Astrocyte (in vitro differentiated cells and primary cell): ENCODE measurements around the gene OLA1. TPM values are rescaled to one million over a fixed set of nuclear protein-coding genes. Genes with fewer than 3 reads are reported as not detected.

Experiments
- DNase-seq: peaks from one replicate; pipeline ENCODE4 v3.0.0-alpha.2; 2010; ENCODE audit warnings: low read depth
- FAIRE-seq: peaks from 2 replicates; lab custom pipeline; 2011; peaks lifted over from hg19 to GRCh38; lab: Jason Lieb, UNC
- H2AFZ ChIP-seq: 2 replicates; pipeline ENCODE4 v1.6.0; 2012; ENCODE audit warnings: low read depth, low read length, inconsistent platforms
- H3K27ac ChIP-seq: 2 replicates; pipeline ENCODE4 v1.5.1; 2011; ENCODE audit warnings: low read depth, low read length, inconsistent platforms
- H3K27me3 ChIP-seq: 2 replicates; pipeline ENCODE4 v1.6.0; 2011; ENCODE audit warnings: low read length, inconsistent platforms; ENCODE audit not compliant: insufficient read depth
- H3K36me3 ChIP-seq: 2 replicates; pipeline ENCODE4 v1.5.1; 2011; ENCODE audit warnings: low read length, inconsistent platforms; ENCODE audit not compliant: insufficient read depth
- H3K4me1 ChIP-seq: 2 replicates; pipeline ENCODE4 v1.5.1; 2011; ENCODE audit warnings: low read length, inconsistent platforms; ENCODE audit not compliant: insufficient read depth
- H3K4me2 ChIP-seq: 2 replicates; pipeline ENCODE4 v1.6.0; 2012; ENCODE audit warnings: low read length, inconsistent platforms
- H3K4me3 ChIP-seq: 2 replicates; pipeline ENCODE4 v1.5.1; 2011; ENCODE audit warnings: low read depth, mild to moderate bottlenecking, low read length, inconsistent platforms; ENCODE audit not compliant: insufficient read depth
- H3K79me2 ChIP-seq: 2 replicates; pipeline ENCODE4 v1.6.0; 2012; ENCODE audit warnings: mild to moderate bottlenecking, low read length, inconsistent platforms; ENCODE audit not compliant: insufficient read depth
- H3K9ac ChIP-seq: 2 replicates; pipeline ENCODE4 v1.6.0; 2012; ENCODE audit warnings: mild to moderate bottlenecking, low read length, inconsistent platforms
- H3K9me3 ChIP-seq: 2 replicates; pipeline ENCODE4 v1.5.1; 2012; ENCODE audit warnings: low read depth, mild to moderate bottlenecking, low read length, inconsistent platforms; ENCODE audit not compliant: insufficient read depth
- H4K20me1 ChIP-seq: 2 replicates; pipeline ENCODE4 v1.6.0; 2012; ENCODE audit warnings: low read length, inconsistent platforms; ENCODE audit not compliant: insufficient read depth
- H3K27ac Mint-ChIP-seq: one replicate; pipeline ENCODE4 v1.8.0; 2021; ENCODE audit warnings: mild to moderate bottlenecking, mixed read lengths; ENCODE audit not compliant: unreplicated experiment
- H3K27me3 Mint-ChIP-seq: one replicate; pipeline ENCODE4 v1.8.0; 2021; ENCODE audit warnings: low read depth, mixed read lengths; ENCODE audit not compliant: unreplicated experiment
- H3K36me3 Mint-ChIP-seq: one replicate; pipeline ENCODE4 v1.8.0; 2021; ENCODE audit warnings: low read depth, mixed read lengths; ENCODE audit not compliant: unreplicated experiment
- H3K4me1 Mint-ChIP-seq: one replicate; pipeline ENCODE4 v1.8.0; 2021; ENCODE audit warnings: low read depth, mixed read lengths; ENCODE audit not compliant: unreplicated experiment
- H3K4me3 Mint-ChIP-seq: one replicate; pipeline ENCODE4 v1.8.0; 2021; ENCODE audit warnings: mild to moderate bottlenecking, moderate library complexity, mixed read lengths; ENCODE audit not compliant: unreplicated experiment
- H3K9me3 Mint-ChIP-seq: one replicate; pipeline ENCODE4 v1.8.0; 2021; ENCODE audit warnings: mild to moderate bottlenecking, mixed read lengths; ENCODE audit not compliant: unreplicated experiment
- CTCF ChIP-seq: IDR thresholded peaks from 2 replicates; pipeline ENCODE4 v1.5.1; 2011; ENCODE audit warnings: low read depth, mild to moderate bottlenecking, inconsistent platforms, low read length, moderate library complexity; ENCODE audit not compliant: insufficient read depth
- EZH2 ChIP-seq: IDR thresholded peaks from 2 replicates; pipeline ENCODE4 v1.6.1; 2012; ENCODE audit warnings: mild to moderate bottlenecking, low read length, inconsistent platforms; ENCODE audit not compliant: insufficient read depth
- total RNA-seq: library from RNA; stranded (reverse); gene quantifications from 2 replicates; pipeline ENCODE4 v1.2.1, GENCODE V29; 2021

OLA1 gene
- total RNA-seq, 1 donor from 2014 or later: 104 TPM

DNA sequence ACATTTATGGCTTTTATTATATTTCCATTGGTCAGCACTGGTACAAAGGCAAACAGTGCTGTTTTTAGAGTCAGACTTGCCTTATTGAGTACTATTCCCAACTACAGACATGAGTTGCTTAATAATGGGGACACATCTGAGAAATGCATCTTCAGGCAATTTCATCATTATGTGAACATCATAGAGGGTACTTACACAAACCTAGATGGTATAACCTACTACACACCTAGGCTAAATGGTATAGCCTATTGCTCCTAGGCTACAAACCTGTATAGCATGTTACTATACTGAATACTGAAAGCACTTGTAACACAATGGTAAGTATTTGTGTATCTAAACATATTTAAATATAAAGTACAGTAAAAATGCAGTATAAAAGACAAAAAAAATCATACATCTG lies 36.4 kb downstream of the OLA1 start:
- no peaks in the 10 kb centered on the region for H3K27me3 ChIP-seq
- no peak overlapping the region for H3K4me3 ChIP-seq
- no peak for TF ChIP-seq CTCF
- TF ChIP-seq EZH2: no peak
- no peak overlapping the region for H2AFZ ChIP-seq
- H3K27me3 Mint-ChIP-seq: no peaks in the 10 kb centered on the region
- H3K36me3 Mint-ChIP-seq: no peaks in the 10 kb centered on the region
- no peak overlapping the region for H3K4me2 ChIP-seq
- peaks cover 6% of the 10 kb centered on the region for H3K4me1 Mint-ChIP-seq
- H3K4me3 Mint-ChIP-seq: no peak overlapping the region
- H4K20me1 ChIP-seq: peaks cover 22% of the 10 kb centered on the region
- no peak overlapping the region for H3K27ac ChIP-seq
- H3K27ac Mint-ChIP-seq: no peak overlapping the region
- no peak overlapping the region for H3K9ac ChIP-seq
- no peaks in the 10 kb centered on the region for H3K36me3 ChIP-seq
- DNase-seq: no peak
- peaks cover 53% of the 10 kb centered on the region for H3K79me2 ChIP-seq
- H3K4me1 ChIP-seq: no peaks in the 10 kb centered on the region
- H3K9me3 ChIP-seq: no peaks in the 10 kb centered on the region
- no peaks in the 10 kb centered on the region for H3K9me3 Mint-ChIP-seq
- FAIRE-seq: no peak

- peaks cover 33% of the 10 kb centered on the region for H4K20me1 ChIP-seq
- FAIRE-seq: no peak
Measured at GRCh38 chr2:174210862-174211261, 37.5 kb downstream of the OLA1 start.

More at GRCh38 chr2:174210862-174211261, 37.5 kb downstream of the OLA1 start:
- no peak overlapping the region for H3K4me3 ChIP-seq
- H3K79me2 ChIP-seq: peaks cover 55% of the 10 kb centered on the region
- DNase-seq: no peak
- Mint-ChIP-seq H3K4me1 (peaks cover 6% of the 10 kb centered on the region), H3K27me3 (no peaks in the 10 kb centered on the region), H3K27ac (no peak overlapping the region), H3K9me3 (no peaks in the 10 kb centered on the region), H3K4me3 (no peak overlapping the region), H3K36me3 (no peaks in the 10 kb centered on the region)
- no peak overlapping the region for H3K9ac ChIP-seq
- H3K36me3 ChIP-seq: no peaks in the 10 kb centered on the region
- TF ChIP-seq EZH2 (no peak), CTCF (no peak)
- no peaks in the 10 kb centered on the region for H3K27me3 ChIP-seq
- no peaks in the 10 kb centered on the region for H3K9me3 ChIP-seq
- H3K27ac ChIP-seq: no peak overlapping the region
- no peaks in the 10 kb centered on the region for H3K4me1 ChIP-seq
- no peak overlapping the region for H3K4me2 ChIP-seq
- no peak overlapping the region for H2AFZ ChIP-seq
